GM04503 (cell line): ENCODE data around the gene NRCAM.

Experiments used
- DNase-seq: peaks from one replicate; pipeline ENCODE4 v3.0.0-alpha.2; 2012; ENCODE audit warnings: low read depth

The NRCAM gene

GRCh38 chr7:108308276-108308675 lies 148.0 kb downstream of the NRCAM start:
- DNase-seq: no peak

DNA sequence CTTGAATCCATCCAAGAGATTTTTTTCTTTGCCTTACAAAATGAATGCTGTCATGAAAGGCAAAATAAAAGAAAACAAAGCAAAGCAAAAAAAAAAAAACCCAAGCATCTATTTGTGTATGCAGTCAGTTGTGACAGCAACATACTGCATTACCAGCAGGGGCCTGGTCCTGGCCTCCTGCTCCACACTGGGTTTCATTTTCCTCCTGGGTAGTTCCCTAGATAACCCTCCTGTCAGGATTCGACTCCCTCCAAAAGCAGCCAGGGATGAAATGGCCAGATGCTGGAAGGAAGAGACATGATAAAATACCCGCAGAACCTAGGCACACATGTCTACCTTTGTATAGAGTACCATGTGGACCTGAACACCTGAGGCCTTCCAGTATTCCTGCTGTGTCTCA lies 148.6 kb downstream of the NRCAM start:
- no peak for DNase-seq

DNA sequence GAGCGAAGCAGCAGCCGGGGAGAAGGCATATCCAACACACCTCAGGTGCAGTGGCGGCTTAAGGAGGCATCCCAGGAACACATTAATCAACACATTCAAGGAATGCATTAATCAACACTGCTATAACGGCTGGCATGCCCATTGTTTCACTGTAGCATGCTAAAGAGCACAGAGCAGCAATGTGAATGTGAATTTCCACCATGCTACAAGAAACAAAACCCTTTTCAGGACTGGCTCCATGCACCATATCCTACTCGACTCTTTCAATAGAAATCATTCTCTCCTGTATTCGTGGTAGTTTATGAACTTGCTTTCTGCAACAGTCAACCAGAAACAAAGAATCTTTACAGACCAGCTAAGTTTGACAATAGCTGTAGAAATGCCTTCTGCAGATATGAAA lies 149.0 kb downstream of the NRCAM start:
- no peak for DNase-seq

DNA sequence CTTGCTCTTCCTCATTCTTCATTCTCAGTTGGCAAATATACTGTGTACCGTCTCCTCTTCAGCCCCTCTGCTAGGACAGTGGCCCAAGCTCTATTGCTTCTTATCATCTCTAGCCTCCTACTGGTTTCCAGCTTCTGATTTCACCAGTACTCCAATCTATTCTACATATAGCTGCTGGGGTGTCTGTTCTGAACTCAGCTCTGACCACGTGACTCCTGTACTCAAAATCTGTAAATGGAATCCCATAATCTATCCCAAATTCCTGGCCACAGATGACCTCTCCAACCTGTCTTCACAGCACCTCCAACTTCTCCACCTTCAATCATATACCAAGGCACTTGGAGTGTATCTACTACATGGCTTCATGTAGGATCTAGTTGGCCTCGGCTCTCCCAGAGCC lies 152.9 kb downstream of the NRCAM start:
- no peak for DNase-seq

GRCh38 chr7:108301387-108301786 lies 154.8 kb downstream of the NRCAM start:
- DNase-seq: no peak

- DNase-seq: no peak
Measured at GRCh38 chr7:108299251-108299973, 156.8 kb downstream of the NRCAM start.

GRCh38 chr7:108296911-108297310 lies 159.3 kb downstream of the NRCAM start:
- DNase-seq: no peak

GRCh38 chr7:108294595-108294994 lies 161.6 kb downstream of the NRCAM start:
- DNase-seq: no peak

- no peak for DNase-seq
Measured at GRCh38 chr7:108293149-108293612, 163.1 kb downstream of the NRCAM start.

- no peak for DNase-seq
Measured at GRCh38 chr7:108292541-108292940, 163.7 kb downstream of the NRCAM start.

DNA sequence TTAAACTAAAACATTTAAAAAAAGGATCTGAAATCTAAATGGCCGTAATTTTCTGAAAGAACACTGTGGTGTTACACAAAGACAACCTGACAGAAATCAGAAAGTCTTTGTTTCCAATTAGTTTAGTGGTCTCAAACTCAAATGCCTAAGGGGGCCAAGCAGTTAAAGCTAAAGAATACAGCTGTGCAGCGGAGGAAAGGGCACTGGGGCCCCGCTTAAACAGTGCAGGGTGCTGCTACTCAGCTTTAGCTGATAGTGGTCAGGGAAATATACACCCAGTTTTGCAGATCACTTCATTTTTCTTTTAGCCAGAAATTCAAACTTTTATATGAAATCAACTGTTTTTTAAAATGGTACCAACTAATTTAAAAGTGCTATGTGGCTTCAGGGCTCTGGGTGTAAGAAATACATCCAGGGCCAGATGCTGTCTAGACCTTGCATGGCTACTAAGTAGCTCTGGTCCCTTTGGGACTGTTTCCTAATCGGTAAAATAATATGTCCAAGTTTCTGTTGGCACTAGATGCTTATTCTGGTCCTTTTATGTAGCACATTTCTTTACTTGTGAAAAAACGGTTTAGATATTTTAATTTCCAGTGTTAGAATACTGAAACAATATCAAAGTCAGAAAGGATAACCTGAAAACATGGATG lies 164.3 kb downstream of the NRCAM start:
- no peak for DNase-seq

DNA sequence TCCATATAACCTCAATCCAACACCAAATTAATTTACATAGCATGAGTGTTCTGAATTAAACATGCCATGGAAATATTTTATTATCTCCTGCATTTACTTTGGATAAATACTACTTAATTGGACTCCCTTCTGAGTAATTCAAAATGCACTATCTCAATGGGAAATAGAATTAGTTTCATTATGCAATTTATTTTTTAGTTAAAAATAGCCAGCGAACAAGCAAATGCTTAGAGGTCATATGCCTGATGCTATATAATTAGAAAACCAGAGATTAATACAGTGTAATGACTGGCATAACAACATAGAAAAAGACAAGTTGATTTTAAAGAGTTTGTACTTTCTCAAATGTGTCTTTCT lies 165.1 kb downstream of the NRCAM start:
- DNase-seq: no peak

- DNase-seq: no peak
Measured at GRCh38 chr7:108290459-108291151, 165.6 kb downstream of the NRCAM start.

DNA sequence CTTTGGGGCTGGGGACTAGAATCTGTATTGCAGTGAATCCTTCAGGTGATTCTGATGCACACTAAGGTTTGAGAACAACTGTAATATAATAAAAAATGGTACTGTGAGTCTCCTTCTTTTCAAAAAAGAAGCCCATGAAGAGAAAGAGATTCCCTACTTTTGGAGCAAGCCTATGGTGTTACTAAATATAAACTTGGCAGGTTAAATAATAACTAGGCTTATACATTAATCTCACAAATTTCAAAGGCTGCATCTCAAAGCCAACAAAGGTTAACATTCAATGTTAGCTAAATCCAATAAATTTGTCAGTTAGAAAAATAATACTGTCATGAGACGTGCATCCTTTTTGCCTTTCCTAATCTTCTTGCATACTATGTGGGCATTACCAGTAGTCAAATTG lies 166.4 kb downstream of the NRCAM start:
- no peak for DNase-seq

GRCh38 chr7:108287857-108288256 lies 168.4 kb downstream of the NRCAM start:
- no peak for DNase-seq

GRCh38 chr7:108286290-108286904 lies 169.8 kb downstream of the NRCAM start:
- no peak for DNase-seq

- no peak for DNase-seq
Measured at GRCh38 chr7:108285778-108286177, 170.5 kb downstream of the NRCAM start.

GRCh38 chr7:108285003-108285368 lies 171.2 kb downstream of the NRCAM start:
- DNase-seq: no peak

DNA sequence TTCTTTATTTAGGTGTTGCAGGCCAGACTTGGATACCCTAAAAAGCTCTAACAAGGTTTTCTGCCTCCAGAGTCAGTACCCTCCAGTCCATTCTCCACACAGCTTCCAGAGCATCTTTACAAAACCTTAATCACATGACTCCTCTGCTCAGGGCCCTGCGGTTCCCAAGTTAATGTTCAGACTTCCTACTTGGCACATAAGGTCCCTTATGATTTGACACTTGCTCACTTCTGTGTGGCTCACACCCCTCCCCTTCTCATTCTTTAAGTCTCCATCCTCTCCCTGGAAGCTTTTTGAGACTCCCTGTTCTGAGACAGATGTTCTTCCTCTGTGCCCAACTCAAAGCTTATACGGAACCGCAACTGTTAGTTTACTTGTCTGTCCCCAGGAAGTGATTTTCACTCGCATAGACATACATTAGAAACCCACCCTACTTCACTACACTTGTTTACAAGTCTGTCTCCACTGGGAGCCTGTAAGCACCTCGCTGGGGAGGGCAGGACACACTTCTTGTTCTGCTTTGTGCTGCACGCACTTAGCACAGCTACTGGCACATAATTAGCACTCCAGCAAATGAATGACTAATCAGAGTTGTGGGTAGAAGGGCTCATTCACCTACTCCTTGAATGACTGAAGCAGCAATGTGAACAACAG lies 171.8 kb downstream of the NRCAM start:
- DNase-seq: no peak

- DNase-seq: no peak
Measured at GRCh38 chr7:108283252-108283651, 173.0 kb downstream of the NRCAM start.

- DNase-seq: no peak
Measured at GRCh38 chr7:108282427-108282996, 173.7 kb downstream of the NRCAM start.

GRCh38 chr7:108280136-108280535 lies 176.1 kb downstream of the NRCAM start:
- DNase-seq: no peak
